KMS-11 (cell line): Measurements from ENCODE around the gene CDH26.

Experiments
- H2AFZ ChIP-seq: fragments of 200-600 bp; sonication (generic); 2 replicates; pipeline ENCODE4 v1.6.1; 2016; ENCODE audit warnings: antibody characterized with exemption, mixed run types, low read depth
- H3K27ac ChIP-seq: fragments of 200-600 bp; sonication (generic); 2 replicates; pipeline ENCODE4 v1.6.1; 2016; ENCODE audit warnings: mild to moderate bottlenecking, mixed run types
- H3K27me3 ChIP-seq: fragments of 200-600 bp; sonication (generic); 2 replicates; pipeline ENCODE4 v1.6.1; 2017; ENCODE audit warnings: mild to moderate bottlenecking, low read depth, mixed run types, moderate library complexity; ENCODE audit not compliant: insufficient read depth
- H3K36me3 ChIP-seq: fragments of 200-600 bp; sonication (generic); 2 replicates; pipeline ENCODE4 v1.6.1; 2017; ENCODE audit warnings: mild to moderate bottlenecking, mixed run types; ENCODE audit not compliant: insufficient read depth
- H3K4me1 ChIP-seq: fragments of 200-600 bp; sonication (generic); 2 replicates; pipeline ENCODE4 v1.6.1; 2016; ENCODE audit warnings: mild to moderate bottlenecking, low read depth, mixed run types; ENCODE audit not compliant: poor library complexity, severe bottlenecking
- H3K4me2 ChIP-seq: fragments of 200-600 bp; sonication (generic); 2 replicates; pipeline ENCODE4 v1.7.0; 2016; ENCODE audit warnings: mild to moderate bottlenecking, mixed run types
- H3K4me3 ChIP-seq: fragments of 200-600 bp; sonication (generic); IDR thresholded peaks from 2 replicates; pipeline ENCODE4 v1.6.1; 2017; ENCODE audit warnings: low read depth, low read length, mixed read lengths; ENCODE audit not compliant: insufficient read depth
- H3K79me2 ChIP-seq: fragments of 200-600 bp; sonication (generic); 2 replicates; pipeline ENCODE4 v1.6.1; 2016; ENCODE audit warnings: low read depth, mixed run types; ENCODE audit not compliant: insufficient read depth
- H3K9ac ChIP-seq: fragments of 200-600 bp; sonication (generic); 2 replicates; pipeline ENCODE4 v1.6.1; 2016; ENCODE audit warnings: mild to moderate bottlenecking, mixed run types
- H4K20me1 ChIP-seq: fragments of 200-600 bp; sonication (generic); 2 replicates; pipeline ENCODE4 v1.6.1; 2016; ENCODE audit warnings: mild to moderate bottlenecking, mixed run types; ENCODE audit not compliant: insufficient read depth
- CTCF ChIP-seq: fragments of 200-600 bp; sonication (generic); conservative IDR thresholded peaks from 2 replicates; pipeline ENCODE4 v1.6.1; 2017; ENCODE audit warnings: low read depth, mild to moderate bottlenecking, antibody characterized with exemption, low read length, moderate library complexity, mixed read lengths

The CDH26 gene

GRCh38 chr20:59962155-59962554 is 3.9 kb downstream of the CDH26 start:
- Histone ChIP-seq H2AFZ (no peak overlapping the region), H3K4me2 (no peak overlapping the region)

GRCh38 chr20:59966428-59966827 is 8.2 kb downstream of the CDH26 start:
- Histone ChIP-seq H3K4me1 (no peaks in the 10 kb centered on the region), H4K20me1 (no peaks in the 10 kb centered on the region), H3K9ac (no peak overlapping the region), H3K27ac (no peak overlapping the region), H3K4me3 (no peak overlapping the region), H3K27me3 (no peaks in the 10 kb centered on the region), H3K36me3 (no peaks in the 10 kb centered on the region), H2AFZ (no peak overlapping the region), H3K4me2 (no peak overlapping the region), H3K79me2 (no peaks in the 10 kb centered on the region)
- no peak for TF ChIP-seq CTCF

More at GRCh38 chr20:59962155-59962554, 3.9 kb downstream of the CDH26 start:
- no peak overlapping the region for H3K4me3 ChIP-seq
- no peaks in the 10 kb centered on the region for H3K4me1 ChIP-seq
- H3K79me2 ChIP-seq: no peaks in the 10 kb centered on the region
- no peak overlapping the region for H3K27ac ChIP-seq
- H3K27me3 ChIP-seq: no peaks in the 10 kb centered on the region
- no peaks in the 10 kb centered on the region for H4K20me1 ChIP-seq
- no peak for TF ChIP-seq CTCF
- H3K36me3 ChIP-seq: no peaks in the 10 kb centered on the region
- no peak overlapping the region for H3K9ac ChIP-seq

- no peaks in the 10 kb centered on the region for H3K36me3 ChIP-seq
- H3K9ac ChIP-seq: no peak overlapping the region
- H3K27me3 ChIP-seq: no peaks in the 10 kb centered on the region
- H4K20me1 ChIP-seq: no peaks in the 10 kb centered on the region
- H3K4me1 ChIP-seq: no peaks in the 10 kb centered on the region
- H2AFZ ChIP-seq: no peak overlapping the region
- H3K4me2 ChIP-seq: no peak overlapping the region
- no peaks in the 10 kb centered on the region for H3K79me2 ChIP-seq
- H3K27ac ChIP-seq: no peak overlapping the region
- no peak for TF ChIP-seq CTCF
- H3K4me3 ChIP-seq: no peak overlapping the region
Observed at GRCh38 chr20:59971428-59971827, 13.2 kb downstream of the CDH26 start.

- no peaks in the 10 kb centered on the region for H3K4me1 ChIP-seq
- no peaks in the 10 kb centered on the region for H3K27me3 ChIP-seq
- no peak overlapping the region for H3K9ac ChIP-seq
- no peaks in the 10 kb centered on the region for H3K79me2 ChIP-seq
- no peak for TF ChIP-seq CTCF
- no peak overlapping the region for H3K4me2 ChIP-seq
- H2AFZ ChIP-seq: no peak overlapping the region
- H4K20me1 ChIP-seq: no peaks in the 10 kb centered on the region
- H3K27ac ChIP-seq: no peak overlapping the region
- no peak overlapping the region for H3K4me3 ChIP-seq
- H3K36me3 ChIP-seq: no peaks in the 10 kb centered on the region
Observed at GRCh38 chr20:59972037-59972801, 14.0 kb downstream of the CDH26 start.
